GM21786 (cell line): ENCODE results near the gene ANKS1A.

Experiments
- ATAC-seq: cut with Tn5 transposase; IDR thresholded peaks from one replicate; pipeline ENCODE4 v1.9.1; 2021; ENCODE audit not compliant: unreplicated experiment

ANKS1A gene

GRCh38 chr6:34953061-34954025 lies 64.3 kb downstream of the ANKS1A start:
- no peak for ATAC-seq

GRCh38 chr6:34955442-34955841 lies 66.4 kb downstream of the ANKS1A start:
- ATAC-seq = no peak

- ATAC-seq = no peak
Observed at GRCh38 chr6:34957231-34957783, 68.3 kb downstream of the ANKS1A start.

GRCh38 chr6:34958734-34959133 lies 69.7 kb downstream of the ANKS1A start:
- no peak for ATAC-seq

GRCh38 chr6:34959224-34959623 lies 70.2 kb downstream of the ANKS1A start:
- ATAC-seq = no peak

GRCh38 chr6:34961082-34961481 lies 72.0 kb downstream of the ANKS1A start:
- ATAC-seq = no peak

GRCh38 chr6:34961574-34961973 lies 72.5 kb downstream of the ANKS1A start:
- no peak for ATAC-seq

- ATAC-seq = no peak
Observed at GRCh38 chr6:34964564-34964963, 75.5 kb downstream of the ANKS1A start.

- no peak for ATAC-seq
Observed at GRCh38 chr6:34967461-34967860, 78.4 kb downstream of the ANKS1A start.

- no peak for ATAC-seq
Observed at GRCh38 chr6:34969662-34970265, 80.7 kb downstream of the ANKS1A start.

GRCh38 chr6:34970488-34970887 lies 81.4 kb downstream of the ANKS1A start:
- ATAC-seq = no peak

- ATAC-seq = no peak
Observed at GRCh38 chr6:34970957-34971356, 81.9 kb downstream of the ANKS1A start.

GRCh38 chr6:34973547-34974248 lies 84.6 kb downstream of the ANKS1A start:
- no peak for ATAC-seq

- ATAC-seq = no peak
Observed at GRCh38 chr6:34974249-34974642, 85.2 kb downstream of the ANKS1A start.

- no peak for ATAC-seq
Observed at GRCh38 chr6:34976239-34976638, 87.2 kb downstream of the ANKS1A start.

- ATAC-seq = no peak
Observed at GRCh38 chr6:34979218-34979617, 90.2 kb downstream of the ANKS1A start.

- ATAC-seq = no peak
Observed at GRCh38 chr6:34979994-34980393, 90.9 kb downstream of the ANKS1A start.

GRCh38 chr6:34981366-34981765 lies 92.3 kb downstream of the ANKS1A start:
- ATAC-seq = no peak

GRCh38 chr6:34981951-34982350 lies 92.9 kb downstream of the ANKS1A start:
- no peak for ATAC-seq

GRCh38 chr6:34982424-34982852 lies 93.4 kb downstream of the ANKS1A start:
- no peak for ATAC-seq

GRCh38 chr6:34984416-34984815 lies 95.4 kb downstream of the ANKS1A start:
- no peak for ATAC-seq
